Panc1 (cell line): ENCODE measurements around the gene BRD1. TPM values are rescaled to one million over a fixed set of nuclear protein-coding genes. Genes with fewer than 3 reads are reported as not detected.

ENCODE experiments used
- ATAC-seq: fragments of 200-7000 bp; cut with Tn5 transposase; 2 replicates; pipeline ENCODE4 v1.9.1; 2020; ENCODE audit warnings: mild to moderate bottlenecking, moderate library complexity
- BruUV-seq: library from RNA; stranded (reverse); fragments of 400-500 nt; replicated peaks from 2 replicates; lab custom pipeline; 2021; lab: Mats Ljungman, UMichigan
- CTCF ChIA-PET: fragments of 300-600 bp; sonication (Branson Sonifier 250); formaldehyde crosslinking; loops from one replicate; lab custom pipeline; 2022; ENCODE audit warnings: antibody characterized with exemption; lab: Charles Lee
- POLR2A ChIA-PET: fragments of 300-600 bp; sonication (Branson Sonifier 250); formaldehyde crosslinking; loops from one replicate; lab custom pipeline; 2022; ENCODE audit warnings: antibody characterized with exemption; lab: Charles Lee
- DNase-seq: peaks from one replicate; pipeline ENCODE4 v3.0.0-alpha.2; 2010; ENCODE audit warnings: low read depth, low spot score
- H3K27ac ChIP-seq: 2 replicates; pipeline ENCODE4 v1.5.1; 2011; ENCODE audit warnings: mild to moderate bottlenecking, low read length, inconsistent platforms
- H3K27me3 ChIP-seq: fragments of 200-500 bp; sonication (Bioruptor generic); 2 replicates; pipeline ENCODE4 v1.6.0; 2014; ENCODE audit warnings: low read length, inconsistent platforms; ENCODE audit not compliant: control insufficient read depth, insufficient read depth
- H3K36me3 ChIP-seq: fragments of 200-500 bp; sonication (Bioruptor generic); 2 replicates; pipeline ENCODE4 v1.5.1; 2014; ENCODE audit warnings: inconsistent platforms, mild to moderate bottlenecking, low read length, moderate library complexity; ENCODE audit not compliant: control insufficient read depth, insufficient read depth
- H3K4me1 ChIP-seq: 2 replicates; pipeline ENCODE4 v1.5.1; 2011; ENCODE audit warnings: inconsistent platforms, mild to moderate bottlenecking, low read length, moderate library complexity; ENCODE audit not compliant: control insufficient read depth, insufficient read depth
- H3K4me3 ChIP-seq, 2 experiments: 2 replicates each; pipeline ENCODE4 v1.5.1; 2011 to 2012; ENCODE audit warnings: low read depth in 2 of 2, low read length in 2 of 2, mild to moderate bottlenecking in 2 of 2, inconsistent platforms in 1 of 2, moderate library complexity in 1 of 2
- H3K9me3 ChIP-seq: fragments of 200-500 bp; sonication (Bioruptor generic); 2 replicates; pipeline ENCODE4 v1.5.1; 2014; ENCODE audit warnings: low read depth, mild to moderate bottlenecking, inconsistent platforms, low read length, moderate library complexity; ENCODE audit not compliant: control insufficient read depth, insufficient read depth
- CTCF ChIP-seq: fragments of 450-650 bp; IDR thresholded peaks from 2 replicates; pipeline ENCODE4 v1.5.1; 2017; ENCODE audit warnings: mild to moderate bottlenecking
- POLR2AphosphoS5 ChIP-seq: IDR thresholded peaks from 2 replicates; pipeline ENCODE4 v1.6.1; 2012; ENCODE audit warnings: mild to moderate bottlenecking, low read depth, low read length, moderate library complexity
- REST ChIP-seq, 2 experiments: IDR thresholded peaks; 2 replicates each; pipeline ENCODE4 v1.6.1; 2011 to 2012; ENCODE audit warnings: low read depth in 2 of 2, control low read depth in 1 of 2, low read length in 1 of 2, mild to moderate bottlenecking in 1 of 2, moderate library complexity in 1 of 2; ENCODE audit not compliant: insufficient read depth in 1 of 2
- SIN3A ChIP-seq: IDR thresholded peaks from 2 replicates; pipeline ENCODE4 v1.6.1; 2012; ENCODE audit warnings: low read depth, mild to moderate bottlenecking, low read length, moderate library complexity, borderline replicate concordance; ENCODE audit not compliant: insufficient read depth
- TCF7L2 ChIP-seq: IDR thresholded peaks from 2 replicates; pipeline ENCODE4 v1.6.1; 2011; ENCODE audit warnings: mild to moderate bottlenecking, low read depth, low read length, inconsistent platforms
- in situ Hi-C: cut with HindIII; loops from 2 replicates; pipeline ENCODE4 v1.10.0; 2016; ENCODE audit warnings: low sequenced_read_pairs, low pct_unique_long_range_greater_than_20kb
- intact Hi-C: fragments of 100-400 bp; cut with micrococcal nuclease; formaldehyde crosslinking; loops from one replicate; pipeline ENCODE4 v1.10.0; 2022; ENCODE audit not compliant: unreplicated experiment
- total RNA-seq: library from RNA; stranded (reverse); gene quantifications from one replicate; pipeline ENCODE4 v1.2.1, GENCODE V29; 2021; ENCODE audit not compliant: unreplicated experiment

The BRD1 gene
- total RNA-seq, 1 experiment from 2014 or later = 24.0 TPM

GRCh38 chr22:49760630-49761571 lies 66.8 kb downstream of the BRD1 start:
- H3K36me3 ChIP-seq = no peaks in the 10 kb centered on the region
- ChIA-PET POLR2A (interaction anchor here (0.7 kb wide), 1 partner anchor 216 kb away, joined by 7 read pairs; no protein-coding TSS in a partner anchor), CTCF (no interaction called here)
- H3K27me3 ChIP-seq = no peaks in the 10 kb centered on the region
- H3K4me3 ChIP-seq = no peak overlapping the region
- in situ Hi-C loops (no loop called here), intact Hi-C loops (no loop called here)
- TF ChIP-seq TCF7L2 (no peak), SIN3A (no peak), POLR2AphosphoS5 (no peak), CTCF (no peak), REST (IDR thresholded peaks at IDR 0.05; ENCODE audit: insufficient read depth in 1 of 2, low read depth in 2 of 2, low read length in 1 of 2) (no peak)
- ATAC-seq = no peak
- DNase-seq = no peak
- no peak overlapping the region for H3K27ac ChIP-seq
- no peaks in the 10 kb centered on the region for H3K9me3 ChIP-seq
- no TSS peak for BruUV-seq
- no peaks in the 10 kb centered on the region for H3K4me1 ChIP-seq

- Histone ChIP-seq H3K4me3 (no peak overlapping the region), H3K9me3 (no peaks in the 10 kb centered on the region), H3K36me3 (no peaks in the 10 kb centered on the region), H3K27me3 (no peaks in the 10 kb centered on the region), H3K4me1 (no peaks in the 10 kb centered on the region), H3K27ac (no peak overlapping the region)
- TF ChIP-seq CTCF (no peak), TCF7L2 (no peak), POLR2AphosphoS5 (no peak)
- CTCF ChIA-PET = no interaction called here
- intact Hi-C loops = no loop called here
- POLR2A ChIA-PET = no interaction called here
- BruUV-seq = no TSS peak
- DNase-seq = no peak
- no peak for ATAC-seq
- in situ Hi-C loops = no loop called here
Measured at GRCh38 chr22:49760280-49760629, 67.4 kb downstream of the BRD1 start.
